Smooth muscle cell (in vitro differentiated cells): ENCODE data around the gene CA10. TPM values are rescaled to one million over a fixed set of nuclear protein-coding genes. Genes with fewer than 3 reads are reported as not detected.

Source experiments
- DNase-seq: peaks from one replicate; lab custom pipeline; 2025; ENCODE audit not compliant: unreplicated experiment; lab: John Stamatoyannopoulos, UW
- H2AFZ ChIP-seq: fragments of 200-600 bp; sonication (generic); 2 replicates; pipeline ENCODE4 v1.6.0; 2016; ENCODE audit warnings: antibody characterized with exemption, low read depth, mild to moderate bottlenecking
- H3F3A ChIP-seq: fragments of 200-600 bp; sonication (generic); 2 replicates; pipeline ENCODE4 v1.6.0; 2017; ENCODE audit warnings: antibody characterized with exemption, low read depth
- H3K27ac ChIP-seq: fragments of 200-600 bp; sonication (generic); 2 replicates; pipeline ENCODE4 v1.5.1; 2016; ENCODE audit warnings: low read depth, mild to moderate bottlenecking
- H3K27me3 ChIP-seq: fragments of 200-600 bp; sonication (generic); 2 replicates; pipeline ENCODE4 v1.6.1; 2016; ENCODE audit warnings: low read depth, mild to moderate bottlenecking
- H3K36me3 ChIP-seq: fragments of 200-600 bp; sonication (generic); 2 replicates; pipeline ENCODE4 v1.5.1; 2016; ENCODE audit warnings: low read depth
- H3K4me1 ChIP-seq: fragments of 200-600 bp; sonication (generic); 2 replicates; pipeline ENCODE4 v1.5.1; 2016; ENCODE audit warnings: low read depth
- H3K4me2 ChIP-seq: fragments of 200-600 bp; sonication (generic); 2 replicates; pipeline ENCODE4 v1.6.0; 2016; ENCODE audit warnings: mild to moderate bottlenecking
- H3K4me3 ChIP-seq: fragments of 200-600 bp; sonication (generic); 2 replicates; pipeline ENCODE4 v1.5.1; 2016; ENCODE audit warnings: mild to moderate bottlenecking
- H3K79me2 ChIP-seq: fragments of 200-600 bp; sonication (generic); 2 replicates; pipeline ENCODE4 v1.6.0; 2016; ENCODE audit warnings: low read depth, mild to moderate bottlenecking
- H3K9ac ChIP-seq: fragments of 200-600 bp; sonication (generic); 2 replicates; pipeline ENCODE4 v1.6.0; 2016; ENCODE audit warnings: low read depth
- H3K9me3 ChIP-seq: fragments of 200-600 bp; sonication (generic); replicated peaks from 2 replicates; pipeline ENCODE4 v1.5.1; 2016; ENCODE audit warnings: low read depth
- H4K20me1 ChIP-seq: fragments of 200-600 bp; sonication (generic); 2 replicates; pipeline ENCODE4 v1.6.0; 2016; ENCODE audit warnings: low read depth
- WGBS: methylation state at CpG from one replicate; pipeline ENCODE4 v1.1.7; 2016; ENCODE audit warnings: low lambda C conversion rate; 5-methylcytosine and 5-hydroxymethylcytosine counted together
- polyA plus RNA-seq: library from polyadenylated mRNA; unstranded; fragments of >200 nt; fragmentation: Nextera tagmentation; extraction: Ambion mirVana; gene quantifications from 2 replicates; pipeline ENCODE4 v1.2.1, GENCODE V29; 2016
- total RNA-seq: library from RNA; depleted of rRNA; stranded (reverse); fragments of >200 nt; gene quantifications from 2 replicates; pipeline ENCODE4 v1.2.3, GENCODE V29; 2014
- TF ChIP-seq, protein P1 (sequence below): fragments of 200-600 bp; sonication (generic); IDR thresholded peaks from 2 replicates; pipeline ENCODE4 v1.5.1; 2017; ENCODE audit warnings: borderline replicate concordance, mild to moderate bottlenecking, antibody characterized with exemption; ENCODE audit not compliant: insufficient read depth, poor library complexity, severe bottlenecking

CA10 gene
- total and polyA plus RNA-seq, 2 experiments from 2014 or later = 0.54 TPM; not detected in 1

DNA sequence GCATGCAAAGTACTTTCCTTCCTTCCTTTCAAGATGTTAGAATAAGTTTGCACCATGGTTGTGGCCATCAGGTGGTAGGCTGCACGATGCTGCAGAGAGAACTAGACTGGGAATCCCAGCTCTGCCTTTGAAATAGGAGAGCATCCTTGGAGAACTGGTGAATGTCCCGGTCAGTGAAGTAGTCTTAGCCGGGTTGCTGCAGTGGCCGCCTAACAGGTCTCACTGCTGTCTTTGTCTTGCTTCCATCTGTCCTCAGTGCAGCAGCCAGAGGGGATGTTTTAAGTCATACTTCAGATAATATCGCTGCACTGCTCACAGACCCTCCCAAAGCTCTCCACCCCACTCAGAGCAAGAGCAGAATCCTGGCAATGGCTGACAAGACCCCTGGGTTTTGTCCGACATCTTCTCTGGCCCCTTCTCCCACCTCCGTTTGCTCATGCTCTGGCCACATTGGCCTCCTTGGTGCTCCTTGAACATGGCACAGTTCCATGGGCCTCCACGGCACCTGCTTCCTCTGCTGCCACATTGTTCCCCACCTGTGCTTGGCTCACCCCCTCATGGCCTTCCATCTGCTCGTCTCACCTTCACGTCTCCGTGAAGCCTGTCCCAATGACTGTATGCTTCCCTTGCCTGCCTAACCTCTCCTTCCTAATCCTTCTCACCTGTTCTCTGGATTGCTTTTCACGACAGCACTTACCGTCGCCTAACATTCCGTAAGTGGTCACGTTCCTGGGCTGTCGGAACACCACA lies 458.3 kb downstream of the CA10 start:
- H3K4me1 ChIP-seq = no peaks in the 10 kb centered on the region
- TF ChIP-seq, protein P1, sequence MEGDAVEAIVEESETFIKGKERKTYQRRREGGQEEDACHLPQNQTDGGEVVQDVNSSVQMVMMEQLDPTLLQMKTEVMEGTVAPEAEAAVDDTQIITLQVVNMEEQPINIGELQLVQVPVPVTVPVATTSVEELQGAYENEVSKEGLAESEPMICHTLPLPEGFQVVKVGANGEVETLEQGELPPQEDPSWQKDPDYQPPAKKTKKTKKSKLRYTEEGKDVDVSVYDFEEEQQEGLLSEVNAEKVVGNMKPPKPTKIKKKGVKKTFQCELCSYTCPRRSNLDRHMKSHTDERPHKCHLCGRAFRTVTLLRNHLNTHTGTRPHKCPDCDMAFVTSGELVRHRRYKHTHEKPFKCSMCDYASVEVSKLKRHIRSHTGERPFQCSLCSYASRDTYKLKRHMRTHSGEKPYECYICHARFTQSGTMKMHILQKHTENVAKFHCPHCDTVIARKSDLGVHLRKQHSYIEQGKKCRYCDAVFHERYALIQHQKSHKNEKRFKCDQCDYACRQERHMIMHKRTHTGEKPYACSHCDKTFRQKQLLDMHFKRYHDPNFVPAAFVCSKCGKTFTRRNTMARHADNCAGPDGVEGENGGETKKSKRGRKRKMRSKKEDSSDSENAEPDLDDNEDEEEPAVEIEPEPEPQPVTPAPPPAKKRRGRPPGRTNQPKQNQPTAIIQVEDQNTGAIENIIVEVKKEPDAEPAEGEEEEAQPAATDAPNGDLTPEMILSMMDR = no peak
- H3K36me3 ChIP-seq = no peaks in the 10 kb centered on the region
- H3K27me3 ChIP-seq = no peaks in the 10 kb centered on the region
- H3F3A ChIP-seq = no peaks in the 10 kb centered on the region
- no peak overlapping the region for H3K9ac ChIP-seq
- no peak overlapping the region for H3K4me2 ChIP-seq
- no peak overlapping the region for H3K4me3 ChIP-seq
- H2AFZ ChIP-seq = no peak overlapping the region
- H4K20me1 ChIP-seq = no peaks in the 10 kb centered on the region
- no peak overlapping the region for H3K27ac ChIP-seq
- no peaks in the 10 kb centered on the region for H3K79me2 ChIP-seq
- no peaks in the 10 kb centered on the region for H3K9me3 ChIP-seq
- 92% methylated on average over 17 of the region's 17 CpGs for WGBS
- no peak for DNase-seq

- H3K27me3 ChIP-seq = no peaks in the 10 kb centered on the region
- H3F3A ChIP-seq = no peaks in the 10 kb centered on the region
- no peaks in the 10 kb centered on the region for H3K4me1 ChIP-seq
- H2AFZ ChIP-seq = no peak overlapping the region
- no peaks in the 10 kb centered on the region for H3K79me2 ChIP-seq
- 83% methylated on average over 5 of the region's 5 CpGs for WGBS
- H3K27ac ChIP-seq = no peak overlapping the region
- DNase-seq = no peak
- TF ChIP-seq, protein P1 = no peak
- no peaks in the 10 kb centered on the region for H4K20me1 ChIP-seq
- no peak overlapping the region for H3K9ac ChIP-seq
- H3K9me3 ChIP-seq = no peaks in the 10 kb centered on the region
- no peak overlapping the region for H3K4me3 ChIP-seq
- no peaks in the 10 kb centered on the region for H3K36me3 ChIP-seq
- H3K4me2 ChIP-seq = no peak overlapping the region
Measured at GRCh38 chr17:51699303-51699702, 459.2 kb downstream of the CA10 start.

DNA sequence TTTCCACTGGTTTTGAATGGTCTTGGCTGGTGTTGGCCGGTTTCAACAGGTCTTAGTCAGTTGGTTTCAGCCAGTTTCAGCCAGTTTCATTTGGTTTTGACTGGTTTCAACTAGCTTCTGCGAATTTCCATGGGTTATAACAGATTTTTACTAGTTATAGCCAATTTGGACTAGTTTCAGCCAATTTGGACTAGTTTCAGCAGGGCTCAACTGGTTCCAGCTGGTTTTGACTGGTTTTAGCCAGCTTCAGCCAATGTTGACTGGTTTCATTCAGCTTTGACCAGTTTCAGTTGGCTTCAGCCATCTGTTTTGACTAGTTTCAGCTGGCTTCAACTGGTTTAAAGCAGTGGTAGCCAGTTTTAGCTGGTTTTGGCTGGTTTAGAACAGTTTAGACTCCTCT lies 465.6 kb downstream of the CA10 start:
- Histone ChIP-seq H3K4me2 (no peak overlapping the region), H3K4me3 (no peak overlapping the region), H3K9me3 (no peaks in the 10 kb centered on the region), H3K4me1 (no peaks in the 10 kb centered on the region), H3F3A (no peaks in the 10 kb centered on the region), H2AFZ (no peak overlapping the region), H3K79me2 (no peaks in the 10 kb centered on the region), H3K27ac (no peak overlapping the region), H3K27me3 (no peaks in the 10 kb centered on the region), H4K20me1 (no peaks in the 10 kb centered on the region), H3K36me3 (no peaks in the 10 kb centered on the region), H3K9ac (no peak overlapping the region)
- 69% methylated on average over 2 of the region's 2 CpGs for WGBS
- DNase-seq = no peak
- TF ChIP-seq, protein P1 = no peak

- no peaks in the 10 kb centered on the region for H3K9me3 ChIP-seq
- H3F3A ChIP-seq = no peaks in the 10 kb centered on the region
- H3K4me1 ChIP-seq = no peaks in the 10 kb centered on the region
- H3K4me3 ChIP-seq = no peak overlapping the region
- H2AFZ ChIP-seq = no peak overlapping the region
- H3K79me2 ChIP-seq = no peaks in the 10 kb centered on the region
- H3K27ac ChIP-seq = no peak overlapping the region
- no peak overlapping the region for H3K9ac ChIP-seq
- TF ChIP-seq, protein P1 = no peak
- H3K4me2 ChIP-seq = no peak overlapping the region
- no peaks in the 10 kb centered on the region for H4K20me1 ChIP-seq
- no peak for DNase-seq
- WGBS = 91% methylated on average over 3 of the region's 3 CpGs
- H3K27me3 ChIP-seq = no peaks in the 10 kb centered on the region
- no peaks in the 10 kb centered on the region for H3K36me3 ChIP-seq
Measured at GRCh38 chr17:51687887-51688286, 470.6 kb downstream of the CA10 start.
